Tibial artery (tissue), 4 donors: ENCODE measurements around the gene PDE3B.

Source experiments
- DNase-seq, 2 donors: peaks; one replicate each; pipeline ENCODE4 v3.0.0-alpha.2; 2019
- H3K27ac ChIP-seq, 2 donors: fragments of 200-600 bp; sonication (generic) in 1 of 2; 1 replicate in 1 of 2; 2 replicates in 1 of 2; pipeline ENCODE4 v1.5.1; 2018 to 2019; ENCODE audit warnings: mild to moderate bottlenecking in 1 of 2
- H3K27me3 ChIP-seq, 2 donors: fragments of 200-600 bp; sonication (generic) in 1 of 2; one replicate each; pipeline versions ENCODE4 v1.5.1 to v1.6.0; 2016 to 2019
- H3K36me3 ChIP-seq, 3 donors: fragments of 200-600 bp; sonication (generic) in 2 of 3; one replicate each; pipeline ENCODE4 v1.5.1; 2016 to 2019; ENCODE audit warnings: mild to moderate bottlenecking in 2 of 3
- H3K4me1 ChIP-seq, 4 donors: fragments of 200-600 bp; sonication (generic) in 2 of 4; 1 replicate in 3 of 4; 2 replicates in 1 of 4; pipeline ENCODE4 v1.5.1; 2016 to 2019
- H3K4me3 ChIP-seq, 2 donors: fragments of 200-600 bp; sonication (generic) in 1 of 2; 1 replicate in 1 of 2; 2 replicates in 1 of 2; pipeline ENCODE4 v1.5.1; 2018 to 2019; ENCODE audit warnings: mild to moderate bottlenecking in 2 of 2
- H3K9me3 ChIP-seq, 3 donors: fragments of 200-600 bp; sonication (generic) in 1 of 3; one replicate each; pipeline ENCODE4 v1.5.1; 2016 to 2019
- CTCF ChIP-seq, 2 experiments: fragments of 200-600 bp in 1 of 2; fragments of 450-650 bp in 1 of 2; IDR thresholded peaks; one replicate each; pipeline ENCODE4 v1.5.1; 2017 to 2019; ENCODE audit warnings: antibody characterized with exemption in 2 of 2, mild to moderate bottlenecking in 1 of 2, moderate library complexity in 1 of 2
- intact Hi-C: fragments of 100-400 bp; cut with DNase I; formaldehyde crosslinking; loops from one replicate; pipeline ENCODE4 v1.15.0; 2023; ENCODE audit warnings: low total_unique reads

Gene PDE3B

GRCh38 chr11:14818779-14819178, 175.2 kb downstream of the PDE3B start:
- DNase-seq = no peak
- intact Hi-C loops = no loop called here
- Histone ChIP-seq H3K27me3 (no peaks in the 10 kb centered on the region), H3K36me3 (no peaks in the 10 kb centered on the region), H3K9me3 (no peaks in the 10 kb centered on the region), H3K27ac (no peak overlapping the region), H3K4me1 (no peaks in the 10 kb centered on the region), H3K4me3 (no peak overlapping the region)
- no peak for TF ChIP-seq CTCF (IDR thresholded peaks at IDR 0.05)

- H3K9me3 ChIP-seq = no peaks in the 10 kb centered on the region
- H3K4me3 ChIP-seq = no peak overlapping the region
- intact Hi-C loops = no loop called here
- H3K4me1 ChIP-seq = no peaks in the 10 kb centered on the region
- no peaks in the 10 kb centered on the region for H3K27me3 ChIP-seq
- no peak for TF ChIP-seq CTCF (IDR thresholded peaks at IDR 0.05)
- no peak for DNase-seq
- H3K27ac ChIP-seq = no peak overlapping the region
- H3K36me3 ChIP-seq = no peaks in the 10 kb centered on the region
Measured at GRCh38 chr11:14819596-14819995, 176.0 kb downstream of the PDE3B start.

- intact Hi-C loops = no loop called here
- Histone ChIP-seq H3K36me3 (no peaks in the 10 kb centered on the region), H3K27ac (no peak overlapping the region), H3K27me3 (no peaks in the 10 kb centered on the region), H3K4me1 (no peaks in the 10 kb centered on the region), H3K9me3 (no peaks in the 10 kb centered on the region), H3K4me3 (no peak overlapping the region)
- TF ChIP-seq CTCF (IDR thresholded peaks at IDR 0.05) = no peak
- no peak for DNase-seq
Measured at GRCh38 chr11:14821031-14821430, 177.4 kb downstream of the PDE3B start.

GRCh38 chr11:14826600-14826999, 183.0 kb downstream of the PDE3B start:
- no peak for TF ChIP-seq CTCF (IDR thresholded peaks at IDR 0.05)
- Histone ChIP-seq H3K9me3 (no peaks in the 10 kb centered on the region), H3K27ac (no peak overlapping the region), H3K36me3 (no peaks in the 10 kb centered on the region), H3K4me1 (no peaks in the 10 kb centered on the region), H3K4me3 (no peak overlapping the region), H3K27me3 (no peaks in the 10 kb centered on the region)
- no peak for DNase-seq
- intact Hi-C loops = no loop called here

GRCh38 chr11:14835496-14836492, 192.2 kb downstream of the PDE3B start:
- Histone ChIP-seq H3K27me3 (no peaks in the 10 kb centered on the region), H3K4me3 (no peak overlapping the region), H3K27ac (no peak overlapping the region), H3K9me3 (no peaks in the 10 kb centered on the region), H3K4me1 (no peaks in the 10 kb centered on the region), H3K36me3 (no peaks in the 10 kb centered on the region)
- no peak for DNase-seq
- intact Hi-C loops = no loop called here
- TF ChIP-seq CTCF (IDR thresholded peaks at IDR 0.05) = no peak
